Activated CD4-positive, alpha-beta memory T cell treated with anti-CD3 and anti-CD28 coated beads, Interleukin-2, amount 10 ng/mL, durations not matched to agents 7 days and 5 days (primary cell): ENCODE results near the gene DDX39B. TPM values are rescaled to one million over a fixed set of nuclear protein-coding genes. Genes with fewer than 3 reads are reported as not detected.

Experiments used
- CTCF ChIA-PET: fragments of 350-600 bp; sonication (Branson Sonifier 250); formaldehyde crosslinking; loops from one replicate; lab custom pipeline; 2021; ENCODE audit warnings: antibody characterized with exemption, inconsistent platforms; lab: Charles Lee
- POLR2A ChIA-PET: fragments of 350-600 bp; sonication (Branson Sonifier 250); formaldehyde crosslinking; loops from one replicate; lab custom pipeline; 2021; ENCODE audit warnings: antibody characterized with exemption; lab: Charles Lee
- DNase-seq: peaks from one replicate; pipeline ENCODE4 v3.0.0-alpha.2; 2020
- H3K27ac Mint-ChIP-seq: one replicate; pipeline ENCODE4 v1.8.0; 2021; ENCODE audit warnings: mild to moderate bottlenecking, mixed read lengths
- H3K27me3 Mint-ChIP-seq: one replicate; pipeline ENCODE4 v1.8.0; 2021; ENCODE audit warnings: mixed read lengths
- H3K36me3 Mint-ChIP-seq: one replicate; pipeline ENCODE4 v1.8.0; 2021; ENCODE audit warnings: low read depth, mixed read lengths
- H3K4me1 Mint-ChIP-seq: one replicate; pipeline ENCODE4 v1.8.0; 2021; ENCODE audit warnings: mixed read lengths
- H3K4me3 Mint-ChIP-seq: one replicate; pipeline ENCODE4 v1.8.0; 2021; ENCODE audit warnings: mild to moderate bottlenecking, mixed read lengths
- H3K9me3 Mint-ChIP-seq: one replicate; pipeline ENCODE4 v1.8.0; 2021; ENCODE audit warnings: mixed read lengths
- total RNA-seq, 2 experiments: library from RNA; stranded (reverse); gene quantifications; one replicate each; pipeline ENCODE4 v1.2.3, GENCODE V29; 2021

DDX39B gene
- total RNA-seq, 2 experiments from 2014 or later, result 427 to 434 TPM

GRCh38 chr6:31531771-31532643, 9.8 kb downstream of the DDX39B start:
- peaks cover 40% of the 10 kb centered on the region for H3K4me1 Mint-ChIP-seq
- no peak overlapping the region for H3K27ac Mint-ChIP-seq
- H3K9me3 Mint-ChIP-seq, result no peaks in the 10 kb centered on the region

GRCh38 chr6:31531162-31531561, 10.6 kb downstream of the DDX39B start:
- ChIA-PET CTCF (interaction anchor here (1.6 kb wide), 2 partner anchors 36 to 67 kb away, joined by 5 read pairs; no protein-coding TSS in a partner anchor), POLR2A (interaction anchor here (0.6 to 2.3 kb wide), 5 partner anchors 10 to 68 kb away, joined by 3 to 18 read pairs (median 3); partner anchors contain the start of genes DDX39B and MICB)
- no peak for DNase-seq
- peaks cover 62% of the 10 kb centered on the region for H3K36me3 Mint-ChIP-seq
- no peak overlapping the region for H3K27ac Mint-ChIP-seq
- H3K4me3 Mint-ChIP-seq, result no peak overlapping the region
- peaks cover 35% of the 10 kb centered on the region for H3K4me1 Mint-ChIP-seq
- H3K27me3 Mint-ChIP-seq, result no peaks in the 10 kb centered on the region
- no peaks in the 10 kb centered on the region for H3K9me3 Mint-ChIP-seq

More at GRCh38 chr6:31531771-31532643, 9.8 kb downstream of the DDX39B start:
- Mint-ChIP-seq H3K27me3 (no peaks in the 10 kb centered on the region), H3K36me3 (peaks cover 69% of the 10 kb centered on the region), H3K4me3 (no peak overlapping the region)
- CTCF ChIA-PET, result interaction anchor here (0.6 to 1.6 kb wide), 4 partner anchors 10 to 89 kb away, joined by 3 to 5 read pairs (median 4); no protein-coding TSS in a partner anchor
- POLR2A ChIA-PET, result interaction anchor here (0.9 to 2.3 kb wide), 5 partner anchors 9 to 69 kb away, joined by 3 to 18 read pairs (median 3); partner anchors contain the start of genes DDX39B and MICB
- DNase-seq, result no peak

- ChIA-PET POLR2A (interaction anchor here (0.6 to 2.3 kb wide), 2 partner anchors 10 to 17 kb away, joined by 3 to 18 read pairs; partner anchors contain the start of gene DDX39B), CTCF (no interaction called here)
- no peak overlapping the region for H3K4me3 Mint-ChIP-seq
- no peaks in the 10 kb centered on the region for H3K27me3 Mint-ChIP-seq
- no peak overlapping the region for H3K27ac Mint-ChIP-seq
- no peaks in the 10 kb centered on the region for H3K9me3 Mint-ChIP-seq
- peaks cover 32% of the 10 kb centered on the region for H3K4me1 Mint-ChIP-seq
- no peak for DNase-seq
- peaks cover 57% of the 10 kb centered on the region for H3K36me3 Mint-ChIP-seq
Measured at GRCh38 chr6:31530659-31531058, 11.1 kb downstream of the DDX39B start.

- CTCF ChIA-PET, result interaction anchor here (3.1 kb wide), 1 partner anchor 69 kb away, joined by 10 read pairs; no protein-coding TSS in a partner anchor
Measured at GRCh38 chr6:31529329-31530150, 12.3 kb downstream of the DDX39B start.

GRCh38 chr6:31528821-31529328, 12.9 kb downstream of the DDX39B start, which contains the start of gene MCCD1:
Gene MCCD1 (plus strand): TSS chr6:31528962. CDS start chr6:31529015, 53 bp downstream.
- Mint-ChIP-seq H3K4me1 (peaks cover 16% of the 10 kb centered on the region), H3K27me3 (no peaks in the 10 kb centered on the region), H3K4me3 (no peak within 1 kb of the TSS), H3K27ac (no peak within 1 kb of the TSS), H3K36me3 (peaks cover 40% of the 10 kb centered on the region), H3K9me3 (no peaks in the 10 kb centered on the region)
- ChIA-PET POLR2A (interaction anchor here (1.0 to 2.9 kb wide), 4 partner anchors 10 to 34 kb away, joined by 4 to 12 read pairs (median 6); partner anchors contain the start of genes DDX39B and MICB), CTCF (interaction anchor here (3.1 kb wide), 1 partner anchor 69 kb away, joined by 10 read pairs; no protein-coding TSS in a partner anchor)
- no peak for DNase-seq

More at GRCh38 chr6:31529329-31530150, 12.3 kb downstream of the DDX39B start:
- Mint-ChIP-seq H3K27ac (no peak overlapping the region), H3K4me1 (peaks cover 21% of the 10 kb centered on the region), H3K9me3 (no peaks in the 10 kb centered on the region), H3K4me3 (no peak overlapping the region), H3K36me3 (peaks cover 46% of the 10 kb centered on the region), H3K27me3 (no peaks in the 10 kb centered on the region)
- no peak for DNase-seq
- POLR2A ChIA-PET, result interaction anchor here (0.7 to 2.9 kb wide), 5 partner anchors 10 to 58 kb away, joined by 3 to 12 read pairs (median 4); partner anchors contain the start of genes DDX39B and MICB

- no peak overlapping the region for H3K4me3 Mint-ChIP-seq
- peaks cover 13% of the 10 kb centered on the region for H3K4me1 Mint-ChIP-seq
- peaks cover 35% of the 10 kb centered on the region for H3K36me3 Mint-ChIP-seq
- H3K27ac Mint-ChIP-seq, result no peak overlapping the region
- H3K27me3 Mint-ChIP-seq, result no peaks in the 10 kb centered on the region
- POLR2A ChIA-PET, result interaction anchor here (1.4 to 2.9 kb wide), 3 partner anchors 10 to 34 kb away, joined by 4 to 12 read pairs (median 7); partner anchors contain the start of gene DDX39B
- H3K9me3 Mint-ChIP-seq, result no peaks in the 10 kb centered on the region
- CTCF ChIA-PET, result interaction anchor here (0.6 to 3.1 kb wide), 3 partner anchors 10 to 336 kb away, joined by 3 to 10 read pairs (median 3); no protein-coding TSS in a partner anchor
- DNase-seq, result no peak
Measured at GRCh38 chr6:31528307-31528777, 13.5 kb downstream of the DDX39B start.

- no peak for DNase-seq
- H3K4me1 Mint-ChIP-seq, result peaks cover 6% of the 10 kb centered on the region
Measured at GRCh38 chr6:31525932-31526591, 15.7 kb downstream of the DDX39B start.

GRCh38 chr6:31525553-31525931, 16.3 kb downstream of the DDX39B start:
- CTCF ChIA-PET, result interaction anchor here (1.0 kb wide), 1 partner anchor 73 kb away, joined by 4 read pairs; no protein-coding TSS in a partner anchor
- peaks cover 6% of the 10 kb centered on the region for H3K4me1 Mint-ChIP-seq
- no peak for DNase-seq
- no peak overlapping the region for H3K4me3 Mint-ChIP-seq
- peaks cover 8% of the 10 kb centered on the region for H3K27me3 Mint-ChIP-seq
- H3K27ac Mint-ChIP-seq, result no peak overlapping the region
- H3K36me3 Mint-ChIP-seq, result peaks cover 11% of the 10 kb centered on the region
- POLR2A ChIA-PET, result interaction anchor here (1.1 to 1.4 kb wide), 2 partner anchors 8 to 16 kb away, joined by 3 to 4 read pairs; partner anchors contain the start of gene DDX39B
- H3K9me3 Mint-ChIP-seq, result no peaks in the 10 kb centered on the region

More at GRCh38 chr6:31525932-31526591, 15.7 kb downstream of the DDX39B start:
- H3K4me3 Mint-ChIP-seq, result no peak overlapping the region
- peaks cover 16% of the 10 kb centered on the region for H3K36me3 Mint-ChIP-seq
- ChIA-PET POLR2A (interaction anchor here (1.1 to 1.4 kb wide), 2 partner anchors 8 to 15 kb away, joined by 3 to 4 read pairs; partner anchors contain the start of gene DDX39B), CTCF (interaction anchor here (1.0 kb wide), 1 partner anchor 72 kb away, joined by 4 read pairs; no protein-coding TSS in a partner anchor)
- H3K9me3 Mint-ChIP-seq, result no peaks in the 10 kb centered on the region
- H3K27ac Mint-ChIP-seq, result no peak overlapping the region
- H3K27me3 Mint-ChIP-seq, result peaks cover 4% of the 10 kb centered on the region

- POLR2A ChIA-PET, result interaction anchor here (0.9 kb wide), 1 partner anchor 25 kb away, joined by 3 read pairs; the partner anchor contains the start of gene ATP6V1G2
- Mint-ChIP-seq H3K9me3 (no peaks in the 10 kb centered on the region), H3K36me3 (no peaks in the 10 kb centered on the region), H3K27me3 (peaks cover 23% of the 10 kb centered on the region), H3K4me1 (peaks cover 3% of the 10 kb centered on the region), H3K27ac (no peak overlapping the region), H3K4me3 (no peak overlapping the region)
- CTCF ChIA-PET, result interaction anchor here (0.6 kb wide), 1 partner anchor 10 kb away, joined by 3 read pairs; no protein-coding TSS in a partner anchor
- DNase-seq, result no peak
Measured at GRCh38 chr6:31521835-31522234, 20.0 kb downstream of the DDX39B start.

GRCh38 chr6:31513456-31514165, 28.2 kb downstream of the DDX39B start:
- H3K4me1 Mint-ChIP-seq, result no peaks in the 10 kb centered on the region
- POLR2A ChIA-PET, result interaction anchor here (1.0 kb wide), 1 partner anchor 17 kb away, joined by 3 read pairs; no protein-coding TSS in a partner anchor
- H3K27ac Mint-ChIP-seq, result no peak overlapping the region
- no peaks in the 10 kb centered on the region for H3K9me3 Mint-ChIP-seq
- DNase-seq, result no peak
- peaks cover 39% of the 10 kb centered on the region for H3K36me3 Mint-ChIP-seq
- H3K4me3 Mint-ChIP-seq, result no peak overlapping the region
- peaks cover 11% of the 10 kb centered on the region for H3K27me3 Mint-ChIP-seq
- CTCF ChIA-PET, result no interaction called here
